ENCODE results near the gene WASF1. TPM values are rescaled to one million over a fixed set of nuclear protein-coding genes. Genes with fewer than 3 reads are reported as not detected.
"Not testable (repeated sequence)": the region's sequence is repeated elsewhere in the genome, so short reads cannot be mapped to it uniquely, and the experiment has no call there.

The WASF1 gene
- total RNA-seq, 1 donor from 2014 or later, result 1.2 TPM

- ATAC-seq (ENCODE audit: poor library complexity) (no peak), DNase-seq (no peak)
- intact Hi-C loops (cut with DNase I), result no loop called here
These were observed 77.6 kb downstream of the WASF1 start for GRCh38 chr6:110101885-110102284.

- intact Hi-C loops (cut with DNase I), result no loop called here
- ATAC-seq (ENCODE audit: poor library complexity) (peak; percentile 63), DNase-seq (no peak)
These were observed 80.9 kb downstream of the WASF1 start for GRCh38 chr6:110098511-110099116.

- ATAC-seq (ENCODE audit: poor library complexity), result no peak
- no peak for DNase-seq
- intact Hi-C loops (cut with DNase I), result no loop called here
These were observed 82.0 kb downstream of the WASF1 start for GRCh38 chr6:110097443-110097842.

GRCh38 chr6:110095935-110096334, 83.5 kb downstream of the WASF1 start:
- ATAC-seq (ENCODE audit: poor library complexity), result no peak
- intact Hi-C loops (cut with DNase I), result no loop called here
- DNase-seq, result no peak

- DNase-seq (no peak), ATAC-seq (ENCODE audit: poor library complexity) (no peak)
- intact Hi-C loops (cut with DNase I), result no loop called here
These were observed 84.4 kb downstream of the WASF1 start for GRCh38 chr6:110095101-110095500.

GRCh38 chr6:110093981-110094380, 85.5 kb downstream of the WASF1 start:
- DNase-seq, result no peak
- ATAC-seq (ENCODE audit: poor library complexity), result no peak
- intact Hi-C loops (cut with DNase I), result no loop called here

- intact Hi-C loops (cut with DNase I), result no loop called here
- ATAC-seq (ENCODE audit: poor library complexity), result no peak
These were observed 88.6 kb downstream of the WASF1 start for GRCh38 chr6:110090876-110091275.

GRCh38 chr6:110089323-110089722, 90.1 kb downstream of the WASF1 start:
- intact Hi-C loops (cut with DNase I), result no loop called here
- DNase-seq, result no peak
- ATAC-seq (ENCODE audit: poor library complexity), result no peak

More at GRCh38 chr6:110090876-110091275, 88.6 kb downstream of the WASF1 start:
- DNase-seq, result no peak

GRCh38 chr6:110085285-110085684, 94.2 kb downstream of the WASF1 start:
- DNase-seq, result no peak
- ATAC-seq (ENCODE audit: poor library complexity), result no peak
- intact Hi-C loops (cut with DNase I), result no loop called here

- ATAC-seq (ENCODE audit: poor library complexity), result no peak
- intact Hi-C loops (cut with DNase I), result no loop called here
- DNase-seq, result no peak
These were observed 95.4 kb downstream of the WASF1 start for GRCh38 chr6:110083875-110084585.

- ATAC-seq (ENCODE audit: poor library complexity), result no peak
- intact Hi-C loops (cut with DNase I), result no loop called here
These were observed 104.1 kb downstream of the WASF1 start for GRCh38 chr6:110075406-110075805.

GRCh38 chr6:110073474-110073873, 106.0 kb downstream of the WASF1 start:
- intact Hi-C loops (cut with DNase I); ATAC-seq (ENCODE audit: poor library complexity); DNase-seq: not testable (repeated sequence)

More at GRCh38 chr6:110075406-110075805, 104.1 kb downstream of the WASF1 start:
- DNase-seq, result no peak

GRCh38 chr6:110068592-110068967, 110.9 kb downstream of the WASF1 start:
- DNase-seq (no peak), ATAC-seq (ENCODE audit: poor library complexity) (peak; percentile 74)
- intact Hi-C loops (cut with DNase I), result no loop called here

GRCh38 chr6:110067837-110068591, 111.5 kb downstream of the WASF1 start:
- intact Hi-C loops (cut with DNase I), result no loop called here
- no peak for DNase-seq
- ATAC-seq (ENCODE audit: poor library complexity), result peak; percentile 90

- DNase-seq (no peak), ATAC-seq (ENCODE audit: poor library complexity) (no peak)
- intact Hi-C loops (cut with DNase I), result no loop called here
These were observed 114.5 kb downstream of the WASF1 start for GRCh38 chr6:110064744-110065524.

- ATAC-seq (ENCODE audit: poor library complexity) (no peak), DNase-seq (no peak)
- intact Hi-C loops (cut with DNase I), result no loop called here
These were observed 115.7 kb downstream of the WASF1 start for GRCh38 chr6:110063594-110064263.

- DNase-seq (no peak), ATAC-seq (ENCODE audit: poor library complexity) (no peak)
- intact Hi-C loops (cut with DNase I), result loop anchor here (10.0 kb wide), 1 partner anchor 531 kb away; no protein-coding TSS in a partner anchor
These were observed 124.1 kb downstream of the WASF1 start for GRCh38 chr6:110055387-110055735.

- DNase-seq, result no peak
- ATAC-seq (ENCODE audit: poor library complexity), result no peak
- intact Hi-C loops (cut with DNase I), result loop anchor here (10.0 kb wide), 1 partner anchor 530 kb away; no protein-coding TSS in a partner anchor
These were observed 124.6 kb downstream of the WASF1 start for GRCh38 chr6:110054664-110055386.
